ENCODE results near the gene EBF3. TPM values are rescaled to one million over a fixed set of nuclear protein-coding genes. Genes with fewer than 3 reads are reported as not detected.

Gene EBF3
- total RNA-seq, 1 experiment from 2014 or later, result 0.64 TPM

DNA sequence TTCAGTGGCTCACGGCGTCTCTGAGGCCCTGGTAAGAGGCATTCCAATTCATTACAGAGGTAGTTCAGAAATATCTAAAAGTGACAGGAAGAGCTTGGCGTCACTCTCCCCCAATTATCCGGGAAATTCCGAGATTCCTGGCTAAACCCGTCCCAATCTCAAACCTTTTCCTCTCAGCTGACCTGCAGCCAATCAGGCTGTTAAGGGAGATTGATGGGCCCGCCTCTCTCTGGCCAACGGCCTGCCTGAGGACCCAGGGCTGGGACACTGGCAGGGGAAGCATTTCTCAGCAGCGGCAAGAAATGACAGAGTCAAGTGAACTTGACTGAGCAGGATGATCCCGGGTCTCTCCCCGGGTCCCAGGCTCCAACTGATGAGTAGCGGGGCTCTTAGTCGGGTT lies 72.3 kb downstream of the EBF3 start:
- BruUV-seq (replicated peaks), result no TSS peak
- intact Hi-C loops (cut with micrococcal nuclease; ENCODE audit: unreplicated experiment) (no loop called here), in situ Hi-C loops (cut with HindIII; ENCODE audit: low pct_unique_long_range_greater_than_20kb, low sequenced_read_pairs) (no loop called here)
- ChIA-PET CTCF (no interaction called here), POLR2A (no interaction called here)
- Histone ChIP-seq H3K9me3 (ENCODE audit: control insufficient read depth, insufficient read depth, low read depth, low read length) (no peaks in the 10 kb centered on the region), H3K27ac (ENCODE audit: low read length) (no peak overlapping the region), H3K36me3 (ENCODE audit: control insufficient read depth, insufficient read depth, low read length) (no peaks in the 10 kb centered on the region), H3K4me1 (ENCODE audit: control insufficient read depth, insufficient read depth, low read length) (no peaks in the 10 kb centered on the region), H3K27me3 (ENCODE audit: control insufficient read depth, insufficient read depth, low read length) (peaks cover 2% of the 10 kb centered on the region; the same call in 1 of the 2 replicates), H3K4me3 (ENCODE audit: low read depth in 2 of 2, low read length in 2 of 2) (no peak overlapping the region)
- no peak for DNase-seq (ENCODE audit: low read depth, low spot score)
- TF ChIP-seq POLR2AphosphoS5 (IDR thresholded peaks at IDR 0.05; ENCODE audit: low read depth, low read length) (no peak), SIN3A (IDR thresholded peaks at IDR 0.05; ENCODE audit: borderline replicate concordance, insufficient read depth, low read depth, low read length) (no peak), TCF7L2 (IDR thresholded peaks at IDR 0.05; ENCODE audit: low read depth, low read length) (no peak)
- TF ChIP-seq, protein P1, sequence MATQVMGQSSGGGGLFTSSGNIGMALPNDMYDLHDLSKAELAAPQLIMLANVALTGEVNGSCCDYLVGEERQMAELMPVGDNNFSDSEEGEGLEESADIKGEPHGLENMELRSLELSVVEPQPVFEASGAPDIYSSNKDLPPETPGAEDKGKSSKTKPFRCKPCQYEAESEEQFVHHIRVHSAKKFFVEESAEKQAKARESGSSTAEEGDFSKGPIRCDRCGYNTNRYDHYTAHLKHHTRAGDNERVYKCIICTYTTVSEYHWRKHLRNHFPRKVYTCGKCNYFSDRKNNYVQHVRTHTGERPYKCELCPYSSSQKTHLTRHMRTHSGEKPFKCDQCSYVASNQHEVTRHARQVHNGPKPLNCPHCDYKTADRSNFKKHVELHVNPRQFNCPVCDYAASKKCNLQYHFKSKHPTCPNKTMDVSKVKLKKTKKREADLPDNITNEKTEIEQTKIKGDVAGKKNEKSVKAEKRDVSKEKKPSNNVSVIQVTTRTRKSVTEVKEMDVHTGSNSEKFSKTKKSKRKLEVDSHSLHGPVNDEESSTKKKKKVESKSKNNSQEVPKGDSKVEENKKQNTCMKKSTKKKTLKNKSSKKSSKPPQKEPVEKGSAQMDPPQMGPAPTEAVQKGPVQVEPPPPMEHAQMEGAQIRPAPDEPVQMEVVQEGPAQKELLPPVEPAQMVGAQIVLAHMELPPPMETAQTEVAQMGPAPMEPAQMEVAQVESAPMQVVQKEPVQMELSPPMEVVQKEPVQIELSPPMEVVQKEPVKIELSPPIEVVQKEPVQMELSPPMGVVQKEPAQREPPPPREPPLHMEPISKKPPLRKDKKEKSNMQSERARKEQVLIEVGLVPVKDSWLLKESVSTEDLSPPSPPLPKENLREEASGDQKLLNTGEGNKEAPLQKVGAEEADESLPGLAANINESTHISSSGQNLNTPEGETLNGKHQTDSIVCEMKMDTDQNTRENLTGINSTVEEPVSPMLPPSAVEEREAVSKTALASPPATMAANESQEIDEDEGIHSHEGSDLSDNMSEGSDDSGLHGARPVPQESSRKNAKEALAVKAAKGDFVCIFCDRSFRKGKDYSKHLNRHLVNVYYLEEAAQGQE (IDR thresholded peaks at IDR 0.05; ENCODE audit: insufficient read depth in 1 of 2, low read depth in 2 of 2, low read length in 1 of 2), result no peak
- TF ChIP-seq, protein P2, sequence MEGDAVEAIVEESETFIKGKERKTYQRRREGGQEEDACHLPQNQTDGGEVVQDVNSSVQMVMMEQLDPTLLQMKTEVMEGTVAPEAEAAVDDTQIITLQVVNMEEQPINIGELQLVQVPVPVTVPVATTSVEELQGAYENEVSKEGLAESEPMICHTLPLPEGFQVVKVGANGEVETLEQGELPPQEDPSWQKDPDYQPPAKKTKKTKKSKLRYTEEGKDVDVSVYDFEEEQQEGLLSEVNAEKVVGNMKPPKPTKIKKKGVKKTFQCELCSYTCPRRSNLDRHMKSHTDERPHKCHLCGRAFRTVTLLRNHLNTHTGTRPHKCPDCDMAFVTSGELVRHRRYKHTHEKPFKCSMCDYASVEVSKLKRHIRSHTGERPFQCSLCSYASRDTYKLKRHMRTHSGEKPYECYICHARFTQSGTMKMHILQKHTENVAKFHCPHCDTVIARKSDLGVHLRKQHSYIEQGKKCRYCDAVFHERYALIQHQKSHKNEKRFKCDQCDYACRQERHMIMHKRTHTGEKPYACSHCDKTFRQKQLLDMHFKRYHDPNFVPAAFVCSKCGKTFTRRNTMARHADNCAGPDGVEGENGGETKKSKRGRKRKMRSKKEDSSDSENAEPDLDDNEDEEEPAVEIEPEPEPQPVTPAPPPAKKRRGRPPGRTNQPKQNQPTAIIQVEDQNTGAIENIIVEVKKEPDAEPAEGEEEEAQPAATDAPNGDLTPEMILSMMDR (IDR thresholded peaks at IDR 0.05), result no peak
- ATAC-seq, result no peak

DNA sequence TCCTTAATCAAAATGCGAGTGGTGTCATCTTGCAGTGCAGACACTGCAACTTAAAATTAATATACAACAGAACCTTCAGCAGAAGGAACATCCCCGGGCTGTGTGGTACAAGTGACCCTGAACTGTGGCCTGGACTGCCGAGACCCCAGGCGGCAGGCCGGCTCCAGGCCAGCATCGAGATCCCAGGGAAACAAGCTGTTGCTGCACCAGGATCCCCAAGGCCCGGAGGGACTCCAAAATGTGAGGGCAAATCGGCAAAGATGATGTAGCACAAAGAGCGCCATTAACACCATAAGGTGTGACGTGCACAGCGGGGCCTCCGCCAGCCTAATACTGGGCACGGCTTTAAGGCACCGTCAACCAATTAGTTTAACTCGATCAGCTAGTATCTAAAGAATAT lies 73.9 kb downstream of the EBF3 start:
- intact Hi-C loops (cut with micrococcal nuclease; ENCODE audit: unreplicated experiment), result no loop called here

More for the DNA sequence above, 73.9 kb downstream of the EBF3 start:
- in situ Hi-C loops (cut with HindIII; ENCODE audit: low pct_unique_long_range_greater_than_20kb, low sequenced_read_pairs), result no loop called here
- Histone ChIP-seq H3K4me3 (ENCODE audit: low read depth in 2 of 2, low read length in 2 of 2) (no peak overlapping the region), H3K9me3 (ENCODE audit: control insufficient read depth, insufficient read depth, low read depth, low read length) (no peaks in the 10 kb centered on the region), H3K27ac (ENCODE audit: low read length) (no peak overlapping the region), H3K27me3 (ENCODE audit: control insufficient read depth, insufficient read depth, low read length) (peaks cover 2% of the 10 kb centered on the region; the same call in 1 of the 2 replicates), H3K36me3 (ENCODE audit: control insufficient read depth, insufficient read depth, low read length) (no peaks in the 10 kb centered on the region), H3K4me1 (ENCODE audit: control insufficient read depth, insufficient read depth, low read length) (no peaks in the 10 kb centered on the region)
- TF ChIP-seq TCF7L2 (IDR thresholded peaks at IDR 0.05; ENCODE audit: low read depth, low read length), result no peak
- TF ChIP-seq POLR2AphosphoS5 (IDR thresholded peaks at IDR 0.05; ENCODE audit: low read depth, low read length), result no peak
- TF ChIP-seq, protein P2 (IDR thresholded peaks at IDR 0.05), result no peak
- ChIA-PET POLR2A (no interaction called here), CTCF (no interaction called here)
- DNase-seq (ENCODE audit: low read depth, low spot score) (no peak), ATAC-seq (no peak)
- no TSS peak for BruUV-seq (replicated peaks)
